Stimulated activated CD8-positive, alpha-beta memory T cell treated with anti-CD3 and anti-CD28 coated beads, Interleukin-7, amount 100 ng/mL, for 4 hours (primary cell): Measurements from ENCODE around the gene GIMAP4.
"Not testable (repeated sequence)": the region's sequence is repeated elsewhere in the genome, so short reads cannot be mapped to it uniquely, and the experiment has no call there.

Experiments used
- DNase-seq, 2 donors: peaks; one replicate each; pipeline ENCODE4 v3.0.0-alpha.2; 2020; ENCODE audit warnings: low read depth in 2 of 2

The GIMAP4 gene

DNA sequence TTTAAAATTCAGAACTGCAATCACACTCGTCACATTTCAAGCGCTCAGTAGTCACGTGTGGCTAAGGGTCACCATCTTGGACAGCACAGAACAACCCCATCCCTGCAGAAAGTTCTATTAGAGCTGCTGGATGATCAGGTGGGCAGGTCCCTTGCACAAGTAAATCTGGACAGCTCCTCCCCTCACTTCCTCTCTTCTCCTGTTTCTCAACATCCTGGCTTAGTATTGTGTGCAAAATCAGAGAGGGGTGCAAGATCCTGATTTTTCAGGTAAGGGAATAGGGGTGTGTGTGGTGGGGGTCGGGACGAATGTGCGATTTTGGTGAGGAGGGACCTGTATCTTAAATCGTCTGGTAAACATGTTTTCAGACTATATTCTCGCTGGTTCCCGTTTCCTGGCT, at the start of gene GIMAP4:
Gene GIMAP4, plus strand, starts transcription at position 222 of the 400 bp plus-strand sequence. CDS start 2,512 bp downstream, outside the sequence.
- DNase-seq, result no peak

DNA sequence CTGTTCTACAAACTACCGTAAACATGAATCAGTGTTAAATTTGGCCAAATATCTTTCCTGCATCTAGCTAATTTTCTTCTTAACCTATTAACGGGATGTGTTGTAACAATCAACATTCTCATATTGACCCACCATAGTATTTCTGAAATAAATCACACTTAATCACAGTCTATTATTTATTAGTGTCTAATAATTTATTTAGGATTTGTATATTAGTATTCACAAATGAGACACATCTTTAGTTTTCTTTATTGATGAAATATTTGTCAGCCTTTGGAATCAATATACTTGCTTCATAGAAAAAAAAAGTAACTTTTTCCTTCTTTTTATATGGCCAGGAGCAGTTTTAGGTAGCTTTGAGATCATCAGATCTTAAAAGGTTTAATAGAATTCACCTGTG, 47.9 kb upstream of the GIMAP4 start:
- DNase-seq, result no peak

DNA sequence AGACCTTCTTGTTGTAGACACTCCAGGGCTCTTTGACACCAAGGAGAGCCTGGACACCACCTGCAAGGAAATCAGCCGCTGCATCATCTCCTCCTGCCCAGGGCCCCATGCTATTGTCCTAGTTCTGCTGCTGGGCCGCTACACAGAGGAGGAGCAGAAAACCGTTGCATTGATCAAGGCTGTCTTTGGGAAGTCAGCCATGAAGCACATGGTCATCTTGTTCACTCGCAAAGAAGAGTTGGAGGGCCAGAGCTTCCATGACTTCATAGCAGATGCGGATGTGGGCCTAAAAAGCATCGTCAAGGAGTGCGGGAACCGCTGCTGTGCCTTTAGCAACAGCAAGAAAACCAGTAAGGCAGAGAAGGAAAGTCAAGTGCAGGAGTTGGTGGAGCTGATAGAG, 47.0 kb upstream of the GIMAP4 start:
- no peak for DNase-seq

DNA sequence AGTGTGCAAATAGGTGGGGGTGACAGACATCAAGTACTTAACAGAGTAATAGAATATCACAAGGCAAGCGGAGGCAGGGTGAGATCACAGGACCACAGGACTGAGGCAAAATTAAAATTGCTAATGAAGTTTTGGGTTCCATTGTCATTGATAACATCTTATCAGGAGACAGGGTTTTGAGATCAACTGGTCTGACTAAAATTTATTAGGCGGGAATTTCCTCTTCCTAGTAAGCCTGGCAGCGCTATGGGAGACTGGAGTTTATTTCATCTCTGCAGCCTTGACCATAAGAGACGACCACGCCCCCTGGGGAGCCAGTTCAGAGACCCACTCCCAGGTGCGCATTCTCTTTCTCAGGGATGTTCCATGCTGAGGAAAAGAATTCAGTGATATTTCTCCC, 44.3 kb upstream of the GIMAP4 start:
- DNase-seq, result not testable (repeated sequence)

DNA sequence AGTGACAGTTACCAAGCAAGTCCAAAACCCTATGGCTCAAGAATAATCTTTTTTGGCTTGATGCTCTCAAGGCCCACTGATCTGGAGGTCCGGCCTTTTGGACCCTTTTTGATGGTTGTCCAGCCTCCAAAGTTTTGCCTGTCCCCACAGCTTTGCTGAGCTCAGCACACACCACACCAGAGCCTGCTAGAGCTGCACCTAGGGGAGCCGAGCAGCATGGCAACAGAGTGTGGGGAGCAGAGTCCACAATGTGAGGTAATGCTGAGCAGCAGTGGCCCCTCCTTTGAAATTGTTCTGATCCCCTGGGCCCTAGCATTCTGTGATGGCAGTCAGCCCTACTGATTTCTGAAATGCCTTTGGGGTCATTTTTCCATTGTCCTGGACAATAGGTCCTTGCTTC, 43.2 kb upstream of the GIMAP4 start:
- no peak for DNase-seq

DNA sequence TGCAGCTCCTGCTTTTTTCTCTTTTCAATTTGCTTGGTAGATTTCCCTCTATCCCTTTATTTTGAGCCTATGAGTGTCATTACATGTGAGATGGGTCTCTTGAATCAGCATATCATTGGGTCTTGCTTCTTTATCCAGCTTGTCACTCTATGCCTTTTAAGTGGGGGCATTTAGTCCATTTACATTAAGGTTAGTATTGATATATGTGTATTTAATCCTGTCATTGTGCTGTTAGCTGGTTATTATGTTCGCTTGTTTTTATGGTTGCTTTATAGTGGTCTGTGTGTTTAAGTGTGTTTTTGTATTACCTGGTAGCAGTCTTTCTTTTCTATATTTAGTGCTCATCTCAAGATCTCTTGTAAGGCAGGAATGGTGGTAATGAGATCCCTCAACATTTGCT, 35.5 kb upstream of the GIMAP4 start:
- no peak for DNase-seq

DNA sequence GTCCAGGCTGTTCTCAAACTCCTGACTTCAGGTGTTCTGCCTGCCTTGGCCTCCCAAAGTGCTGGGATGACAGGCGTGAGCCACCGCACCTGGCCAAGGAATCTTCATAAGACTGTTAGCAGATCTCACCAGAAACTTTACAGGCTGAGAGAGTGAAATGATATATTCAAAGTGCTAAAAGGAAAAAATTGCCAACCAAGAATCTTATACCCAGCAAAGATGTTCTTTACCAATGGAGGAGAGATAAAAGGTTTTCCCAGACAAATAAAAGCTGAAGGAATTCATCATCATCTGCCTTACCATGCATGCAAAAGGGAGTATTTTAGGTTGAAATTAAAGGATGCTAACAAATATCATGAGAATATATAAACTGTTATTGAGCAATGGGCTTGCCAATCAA, 28.9 kb upstream of the GIMAP4 start:
- no peak for DNase-seq

DNA sequence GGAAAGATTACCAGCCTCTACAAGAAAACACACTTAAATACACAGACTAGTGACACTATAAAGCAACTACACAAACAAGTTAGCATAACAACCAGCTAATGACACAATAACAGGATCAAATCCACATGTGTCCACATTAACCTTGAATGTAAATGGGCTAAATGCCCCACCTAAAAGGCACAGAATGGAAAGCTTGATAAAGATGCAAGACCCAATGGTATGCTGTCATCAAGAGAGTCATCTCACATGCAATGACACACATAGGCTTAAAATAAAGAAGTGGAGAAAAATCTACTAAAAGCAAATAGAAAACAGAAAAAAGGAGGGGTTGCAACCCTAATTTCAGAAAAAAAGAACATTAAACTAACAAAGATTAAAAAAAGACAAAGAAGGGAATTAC, 14.0 kb upstream of the GIMAP4 start:
- no peak for DNase-seq

DNA sequence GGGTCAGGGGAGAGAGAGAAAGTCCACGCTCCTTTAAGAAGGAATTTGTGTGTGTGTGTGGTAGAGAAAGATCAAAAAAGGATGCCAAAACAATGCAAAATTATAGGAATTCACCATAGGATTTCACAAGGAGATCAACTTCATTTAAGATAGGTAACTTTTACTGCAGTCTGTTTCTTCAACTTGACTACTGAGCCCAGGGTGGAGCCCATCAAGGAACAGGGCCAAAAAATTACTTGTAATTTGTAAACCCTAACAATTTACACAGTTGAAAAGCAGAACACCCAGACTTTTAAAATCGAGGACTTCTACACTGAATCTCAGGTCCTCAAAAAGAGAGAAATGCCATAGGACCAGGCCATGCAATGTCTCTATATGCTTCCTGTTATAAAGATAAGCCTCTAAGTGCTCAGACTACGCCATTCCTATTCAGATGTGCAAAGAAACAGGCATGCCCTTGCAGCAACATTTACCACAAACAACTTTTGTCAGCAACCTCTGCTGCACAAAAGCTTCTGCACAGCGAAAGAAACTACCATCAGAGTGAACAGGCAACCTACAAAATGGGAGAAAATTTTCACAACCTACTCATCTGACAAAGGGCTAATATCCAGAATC, 10.6 kb upstream of the GIMAP4 start:
- no peak for DNase-seq

DNA sequence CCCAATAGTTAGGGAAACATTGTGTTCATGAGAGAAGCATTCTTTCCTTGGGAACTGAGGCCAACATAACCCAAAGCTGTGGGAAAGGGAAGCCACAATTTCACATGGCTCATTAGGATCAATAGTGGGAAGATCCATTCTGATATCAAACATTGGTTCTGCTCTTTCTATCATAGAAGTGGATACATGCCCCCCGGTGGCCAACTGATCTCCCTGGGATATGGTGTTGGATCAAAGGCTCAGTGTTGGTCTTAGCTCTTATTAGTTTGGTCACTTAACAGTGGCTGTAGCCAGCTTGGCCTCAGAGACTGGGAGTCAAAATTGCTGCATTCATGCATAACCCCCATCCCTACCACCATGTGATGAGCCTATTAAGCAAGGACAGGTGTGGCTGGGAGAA, 6.7 kb upstream of the GIMAP4 start:
- DNase-seq, result no peak

DNA sequence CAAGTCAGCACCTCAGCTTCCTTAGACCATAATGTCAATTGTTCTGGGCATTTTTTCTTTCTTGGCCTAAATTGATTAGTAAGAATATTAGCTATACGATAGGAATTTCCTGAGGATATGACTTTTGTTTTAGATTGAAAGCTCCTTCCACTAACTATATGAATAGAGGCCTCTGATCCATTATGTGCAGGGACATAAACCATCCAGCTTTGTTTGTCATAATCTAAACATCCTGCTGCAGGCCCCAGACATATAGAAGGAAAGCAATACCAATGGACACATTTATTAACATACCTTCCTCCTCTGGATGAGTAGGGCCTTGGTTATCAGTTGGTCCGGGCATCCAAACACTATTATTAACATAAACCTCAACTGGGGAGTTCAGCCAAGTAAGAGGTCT, 4.3 kb upstream of the GIMAP4 start:
- DNase-seq, result no peak

DNA sequence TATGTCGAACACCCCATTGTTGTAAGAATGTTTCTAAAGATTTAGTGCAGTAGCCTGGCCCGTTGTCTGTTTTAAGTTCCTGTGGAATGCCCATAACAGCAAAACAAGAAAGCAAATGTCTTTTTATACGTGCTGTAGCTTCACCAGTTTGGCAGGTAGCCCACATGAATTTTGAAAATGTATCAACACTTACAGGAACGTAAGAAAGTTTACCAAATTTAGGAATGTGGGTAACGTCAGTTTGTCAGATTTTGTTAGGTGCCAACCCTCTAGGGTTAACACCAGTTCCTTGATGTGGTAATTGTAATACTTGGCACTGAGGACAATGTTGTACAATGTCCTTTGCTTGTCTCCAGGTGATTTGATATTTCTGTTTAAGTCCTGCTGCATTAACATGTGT, 3.2 kb upstream of the GIMAP4 start:
- DNase-seq, result no peak

DNA sequence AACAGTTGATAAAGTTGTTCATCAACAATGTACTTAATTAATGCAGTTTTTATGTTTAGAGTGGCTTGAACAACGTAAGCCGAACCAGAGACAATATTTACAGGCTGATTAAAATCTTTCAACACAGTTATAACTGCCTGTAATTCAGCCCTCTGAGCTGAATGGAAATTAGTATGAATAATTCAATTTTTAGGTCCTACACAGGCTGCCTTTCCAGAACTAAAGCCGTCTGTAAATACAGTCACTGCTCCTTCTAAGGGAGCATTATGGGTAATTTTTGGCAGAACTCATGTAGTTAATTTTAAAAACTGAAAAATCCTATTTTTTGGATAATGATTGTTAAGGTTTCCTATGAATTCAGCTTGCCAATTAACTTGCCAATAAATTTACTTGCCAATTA, 2.6 kb upstream of the GIMAP4 start:
- no peak for DNase-seq

DNA sequence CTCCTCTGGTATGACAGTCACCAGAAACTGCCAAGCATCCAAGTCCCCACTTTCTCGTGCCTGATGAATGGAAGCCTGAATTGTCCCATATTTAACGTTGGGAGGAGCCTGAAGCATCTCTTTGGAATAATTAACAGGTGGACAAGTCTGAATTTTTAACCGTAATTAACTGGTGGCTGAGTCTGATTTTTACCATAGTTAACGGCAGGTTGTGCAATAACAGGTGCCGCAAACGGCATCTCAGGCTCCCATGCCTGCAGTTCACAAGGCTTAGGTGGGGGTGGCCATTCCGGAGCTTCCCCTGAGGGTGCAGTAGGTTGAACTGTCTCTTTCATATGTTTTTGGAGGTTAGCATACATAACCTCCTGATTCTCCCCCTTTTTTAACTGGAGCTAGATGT, 2.0 kb upstream of the GIMAP4 start:
- no peak for DNase-seq

DNA sequence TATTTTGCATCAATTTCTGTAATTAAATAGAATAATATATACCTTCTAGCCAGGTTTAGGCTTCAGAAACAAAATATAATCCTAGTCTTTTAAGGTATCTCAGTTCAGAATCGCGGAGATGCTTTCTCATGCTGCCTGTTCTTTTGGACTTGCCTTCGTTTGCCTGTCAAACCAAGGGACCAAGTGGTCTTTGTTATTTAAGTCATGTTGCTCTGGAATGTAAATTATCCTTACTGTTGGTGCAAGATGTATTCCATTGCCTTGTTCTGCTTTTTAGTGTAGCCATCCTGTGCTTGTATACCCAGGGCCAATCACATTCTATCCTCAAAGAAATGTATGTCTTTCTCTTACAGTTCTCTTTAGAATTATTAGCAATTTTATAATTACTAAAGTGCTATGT, 1.1 kb upstream of the GIMAP4 start:
- no peak for DNase-seq

DNA sequence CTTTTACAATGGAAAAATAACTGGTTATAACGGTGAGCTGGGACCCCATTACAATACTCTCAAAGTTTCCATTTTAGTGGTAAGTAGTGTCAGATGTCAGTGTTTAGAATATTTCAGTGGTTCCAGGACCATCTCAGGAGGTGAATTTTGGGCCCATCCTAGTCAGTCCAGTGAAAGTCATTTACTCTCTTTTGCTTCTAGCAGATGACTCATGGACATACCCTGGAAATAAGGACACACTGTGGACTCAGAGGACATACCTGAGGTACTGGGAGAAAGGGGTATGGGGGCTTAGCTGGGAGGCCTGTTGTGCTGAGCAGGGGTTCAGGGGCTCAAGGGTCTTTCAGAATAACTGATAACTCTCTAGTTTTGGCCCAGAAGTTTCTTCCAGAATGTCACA, 618 bp upstream of the GIMAP4 start:
- DNase-seq, result no peak

DNA sequence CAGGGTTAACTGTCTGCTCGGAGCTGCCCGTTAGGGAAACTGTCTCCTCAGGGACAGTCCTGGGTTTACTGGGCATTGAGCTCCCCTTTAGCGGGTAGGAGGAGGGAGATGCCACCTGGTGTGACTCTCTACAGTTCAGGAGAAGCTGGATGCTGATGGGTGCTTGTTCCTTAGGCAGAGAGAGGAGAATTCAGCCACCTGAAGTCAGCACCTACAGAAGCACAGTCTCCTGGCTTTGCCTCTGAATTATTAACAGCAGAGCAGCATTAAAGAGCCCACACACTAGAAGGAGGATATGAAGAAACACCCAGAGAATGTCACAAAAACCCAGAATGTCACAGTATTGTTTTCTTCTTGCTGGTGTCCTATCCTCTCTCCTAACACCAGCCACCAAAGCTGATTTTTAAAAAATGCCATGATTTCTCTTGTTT, 696 bp downstream of the GIMAP4 start:
- no peak for DNase-seq

DNA sequence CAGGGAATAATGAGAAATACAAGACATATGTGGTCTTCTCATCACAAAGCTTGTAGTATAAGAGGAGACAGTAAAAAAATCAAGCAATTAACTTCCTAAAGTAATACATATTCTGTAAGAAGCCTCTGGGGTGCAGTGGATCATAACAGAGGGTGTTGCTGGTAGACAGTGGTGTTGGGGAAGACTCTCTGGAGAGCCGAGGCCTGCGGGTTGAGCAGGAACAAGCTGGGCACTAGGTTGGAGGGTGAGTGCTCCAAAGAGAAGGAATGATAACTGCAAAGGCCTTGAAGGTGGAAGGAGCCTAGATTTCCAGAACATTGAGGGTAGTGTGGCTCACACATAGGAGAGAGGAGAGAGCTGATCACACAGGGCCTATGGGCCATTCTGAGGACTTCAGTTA, 1.5 kb downstream of the GIMAP4 start:
- DNase-seq, result no peak

DNA sequence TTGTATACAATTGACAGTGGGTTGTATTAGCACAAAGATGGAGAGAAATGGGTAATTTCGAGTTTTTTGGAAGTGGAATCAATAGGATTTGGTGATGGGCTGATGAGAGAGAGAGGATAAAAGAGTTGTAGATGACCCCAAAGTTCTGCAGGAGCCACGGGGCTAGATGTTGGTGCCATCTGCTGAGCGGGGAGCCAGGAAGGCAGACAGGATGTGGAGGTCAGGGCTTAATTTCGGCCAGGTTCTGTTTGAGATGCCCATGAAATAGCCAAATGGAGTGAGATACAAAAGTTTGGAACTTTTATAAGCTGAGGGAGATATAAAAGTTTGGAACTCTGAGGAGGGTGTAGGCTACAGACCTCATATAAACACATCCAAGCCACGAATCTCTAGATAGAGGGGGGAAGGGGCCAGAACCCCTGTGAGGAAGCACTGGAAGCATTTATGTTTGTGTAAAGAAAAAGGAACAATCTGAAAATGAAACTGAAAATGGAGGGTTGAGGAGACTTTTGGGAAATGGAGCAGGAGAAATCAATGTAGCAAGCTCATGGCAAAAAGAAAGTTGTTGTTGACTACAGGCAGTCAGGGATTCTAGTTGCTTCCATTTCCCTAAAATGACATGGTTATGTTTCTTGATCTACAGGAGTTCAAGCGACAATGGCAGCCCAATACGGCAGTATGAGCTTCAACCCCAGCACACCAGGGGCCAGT, 2.2 kb downstream of the GIMAP4 start:
- no peak for DNase-seq

DNA sequence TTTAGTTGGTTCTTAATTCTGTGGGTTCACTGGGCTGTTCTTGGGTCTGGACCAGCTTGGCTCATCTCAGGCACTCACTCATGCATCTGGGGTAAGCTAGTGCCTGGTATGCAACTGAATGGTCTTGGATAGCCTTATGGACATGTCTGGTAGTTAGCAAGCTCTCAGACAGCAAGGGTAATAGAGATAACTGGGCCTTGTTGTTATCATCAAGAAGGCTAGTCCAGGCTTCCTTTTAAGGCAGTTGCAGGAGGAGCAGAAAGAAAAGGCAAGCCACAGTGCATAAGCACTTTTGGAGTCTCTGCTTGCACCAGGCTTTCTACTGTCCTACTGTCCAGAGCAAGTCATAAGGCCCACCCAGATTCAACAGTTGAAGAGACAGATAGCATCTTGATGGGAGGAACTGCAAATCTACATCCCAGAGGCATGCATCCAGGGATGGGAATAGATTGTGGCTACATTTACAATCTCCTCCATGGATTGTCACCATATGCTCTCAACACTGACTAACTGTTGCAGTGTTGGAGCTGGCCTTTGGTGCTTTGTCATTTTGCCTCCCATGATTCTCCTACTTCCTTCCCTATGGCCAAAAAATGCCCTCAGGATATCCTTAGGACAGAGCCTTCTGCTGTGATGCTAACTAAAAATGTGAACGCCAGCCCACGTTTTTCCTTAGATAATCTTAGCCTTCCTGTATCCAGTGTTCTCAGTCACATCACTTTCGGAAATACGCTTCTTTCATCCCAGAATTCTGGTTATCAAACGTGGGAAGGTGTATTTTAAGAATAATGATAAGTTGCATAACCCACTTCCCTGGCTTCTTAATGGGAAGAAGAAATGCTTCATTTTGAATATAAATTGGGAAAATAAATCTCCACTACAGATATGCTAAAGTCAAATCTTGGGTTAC, 3.6 kb downstream of the GIMAP4 start:
- DNase-seq, result no peak

DNA sequence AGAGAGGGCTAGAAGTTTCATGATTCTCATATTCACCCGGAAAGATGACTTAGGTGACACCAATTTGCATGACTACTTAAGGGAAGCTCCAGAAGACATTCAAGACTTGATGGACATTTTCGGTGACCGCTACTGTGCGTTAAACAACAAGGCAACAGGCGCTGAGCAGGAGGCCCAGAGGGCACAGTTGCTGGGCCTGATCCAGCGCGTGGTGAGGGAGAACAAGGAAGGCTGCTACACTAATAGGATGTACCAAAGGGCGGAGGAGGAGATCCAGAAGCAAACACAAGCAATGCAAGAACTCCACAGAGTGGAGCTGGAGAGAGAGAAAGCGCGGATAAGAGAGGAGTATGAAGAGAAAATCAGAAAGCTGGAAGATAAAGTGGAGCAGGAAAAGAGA, 5.3 kb downstream of the GIMAP4 start:
- no peak for DNase-seq

DNA sequence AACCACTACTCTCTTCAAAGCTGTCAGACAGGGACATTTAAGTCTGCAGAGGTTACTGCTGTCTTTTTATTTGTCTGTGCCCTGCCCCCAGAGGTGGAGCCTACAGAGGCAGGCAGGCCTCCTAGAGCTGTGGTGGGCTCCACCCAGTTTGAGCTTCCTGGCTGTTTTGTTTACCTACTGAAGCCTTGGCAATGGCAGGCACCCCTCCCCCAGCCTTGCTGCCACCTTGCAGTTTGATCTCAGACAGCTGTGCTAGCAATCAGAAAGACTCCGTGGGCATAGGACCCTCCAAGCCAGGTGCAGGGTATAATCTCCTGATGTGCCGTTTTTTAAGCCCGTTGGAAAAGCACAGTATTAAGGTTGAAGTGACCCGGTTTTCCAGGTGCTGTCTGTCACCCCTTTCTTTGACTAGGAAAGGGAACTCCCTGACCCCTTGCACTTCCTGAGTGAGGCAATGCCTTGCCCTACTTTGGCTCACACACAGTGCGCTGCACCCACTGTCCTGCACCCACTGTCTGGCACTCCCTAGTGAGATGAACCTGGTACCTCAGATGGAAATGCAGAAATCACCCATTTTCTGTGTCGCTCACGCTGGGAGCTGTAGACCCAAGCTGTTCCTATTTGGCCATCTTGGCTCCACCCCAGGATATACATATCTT, 12.9 kb downstream of the GIMAP4 start:
- not testable (repeated sequence) for DNase-seq
